Astrocyte (in vitro differentiated cells and primary cell): ENCODE results near the gene OR52K2. TPM values are rescaled to one million over a fixed set of nuclear protein-coding genes. Genes with fewer than 3 reads are reported as not detected.

Experiments used
- DNase-seq: peaks from one replicate; pipeline ENCODE4 v3.0.0-alpha.2; 2010; ENCODE audit warnings: low read depth
- FAIRE-seq: peaks from 2 replicates; lab custom pipeline; 2011; peaks lifted over from hg19 to GRCh38; lab: Jason Lieb, UNC
- H2AFZ ChIP-seq: 2 replicates; pipeline ENCODE4 v1.6.0; 2012; ENCODE audit warnings: low read depth, low read length, inconsistent platforms
- H3K27ac ChIP-seq: 2 replicates; pipeline ENCODE4 v1.5.1; 2011; ENCODE audit warnings: low read depth, low read length, inconsistent platforms
- H3K27me3 ChIP-seq: 2 replicates; pipeline ENCODE4 v1.6.0; 2011; ENCODE audit warnings: low read length, inconsistent platforms; ENCODE audit not compliant: insufficient read depth
- H3K36me3 ChIP-seq: 2 replicates; pipeline ENCODE4 v1.5.1; 2011; ENCODE audit warnings: low read length, inconsistent platforms; ENCODE audit not compliant: insufficient read depth
- H3K4me1 ChIP-seq: 2 replicates; pipeline ENCODE4 v1.5.1; 2011; ENCODE audit warnings: low read length, inconsistent platforms; ENCODE audit not compliant: insufficient read depth
- H3K4me2 ChIP-seq: 2 replicates; pipeline ENCODE4 v1.6.0; 2012; ENCODE audit warnings: low read length, inconsistent platforms
- H3K4me3 ChIP-seq: 2 replicates; pipeline ENCODE4 v1.5.1; 2011; ENCODE audit warnings: low read depth, mild to moderate bottlenecking, low read length, inconsistent platforms; ENCODE audit not compliant: insufficient read depth
- H3K79me2 ChIP-seq: 2 replicates; pipeline ENCODE4 v1.6.0; 2012; ENCODE audit warnings: mild to moderate bottlenecking, low read length, inconsistent platforms; ENCODE audit not compliant: insufficient read depth
- H3K9ac ChIP-seq: 2 replicates; pipeline ENCODE4 v1.6.0; 2012; ENCODE audit warnings: mild to moderate bottlenecking, low read length, inconsistent platforms
- H3K9me3 ChIP-seq: 2 replicates; pipeline ENCODE4 v1.5.1; 2012; ENCODE audit warnings: low read depth, mild to moderate bottlenecking, low read length, inconsistent platforms; ENCODE audit not compliant: insufficient read depth
- H4K20me1 ChIP-seq: 2 replicates; pipeline ENCODE4 v1.6.0; 2012; ENCODE audit warnings: low read length, inconsistent platforms; ENCODE audit not compliant: insufficient read depth
- H3K27ac Mint-ChIP-seq: one replicate; pipeline ENCODE4 v1.8.0; 2021; ENCODE audit warnings: mild to moderate bottlenecking, mixed read lengths; ENCODE audit not compliant: unreplicated experiment
- H3K27me3 Mint-ChIP-seq: one replicate; pipeline ENCODE4 v1.8.0; 2021; ENCODE audit warnings: low read depth, mixed read lengths; ENCODE audit not compliant: unreplicated experiment
- H3K36me3 Mint-ChIP-seq: one replicate; pipeline ENCODE4 v1.8.0; 2021; ENCODE audit warnings: low read depth, mixed read lengths; ENCODE audit not compliant: unreplicated experiment
- H3K4me1 Mint-ChIP-seq: one replicate; pipeline ENCODE4 v1.8.0; 2021; ENCODE audit warnings: low read depth, mixed read lengths; ENCODE audit not compliant: unreplicated experiment
- H3K4me3 Mint-ChIP-seq: one replicate; pipeline ENCODE4 v1.8.0; 2021; ENCODE audit warnings: mild to moderate bottlenecking, moderate library complexity, mixed read lengths; ENCODE audit not compliant: unreplicated experiment
- H3K9me3 Mint-ChIP-seq: one replicate; pipeline ENCODE4 v1.8.0; 2021; ENCODE audit warnings: mild to moderate bottlenecking, mixed read lengths; ENCODE audit not compliant: unreplicated experiment
- CTCF ChIP-seq: IDR thresholded peaks from 2 replicates; pipeline ENCODE4 v1.5.1; 2011; ENCODE audit warnings: low read depth, mild to moderate bottlenecking, inconsistent platforms, low read length, moderate library complexity; ENCODE audit not compliant: insufficient read depth
- EZH2 ChIP-seq: IDR thresholded peaks from 2 replicates; pipeline ENCODE4 v1.6.1; 2012; ENCODE audit warnings: mild to moderate bottlenecking, low read length, inconsistent platforms; ENCODE audit not compliant: insufficient read depth
- total RNA-seq: library from RNA; stranded (reverse); gene quantifications from 2 replicates; pipeline ENCODE4 v1.2.1, GENCODE V29; 2021

The OR52K2 gene
- total RNA-seq, 1 donor from 2014 or later, result 0.23 TPM

GRCh38 chr11:4455419-4455818 lies 6.3 kb downstream of the OR52K2 start:
- Mint-ChIP-seq H3K36me3 (peaks cover 4% of the 10 kb centered on the region), H3K4me3 (no peak overlapping the region), H3K9me3 (peaks cover 10% of the 10 kb centered on the region), H3K27ac (no peak overlapping the region), H3K4me1 (peaks cover 19% of the 10 kb centered on the region), H3K27me3 (no peaks in the 10 kb centered on the region)
- H3K4me1 ChIP-seq, result no peaks in the 10 kb centered on the region
- no peak overlapping the region for H3K9ac ChIP-seq
- no peak for TF ChIP-seq CTCF
- TF ChIP-seq EZH2, result no peak
- no peak overlapping the region for H3K27ac ChIP-seq
- no peaks in the 10 kb centered on the region for H4K20me1 ChIP-seq
- H3K4me3 ChIP-seq, result no peak overlapping the region
- H3K27me3 ChIP-seq, result no peaks in the 10 kb centered on the region
- H3K79me2 ChIP-seq, result no peaks in the 10 kb centered on the region
- no peak overlapping the region for H2AFZ ChIP-seq
- H3K36me3 ChIP-seq, result no peaks in the 10 kb centered on the region
- no peaks in the 10 kb centered on the region for H3K9me3 ChIP-seq
- FAIRE-seq (no peak), DNase-seq (no peak)
- H3K4me2 ChIP-seq, result no peak overlapping the region

- no peak overlapping the region for H3K4me2 ChIP-seq
- no peak overlapping the region for H3K4me3 ChIP-seq
- H3K36me3 Mint-ChIP-seq, result peaks cover 6% of the 10 kb centered on the region
- no peak overlapping the region for H3K9ac ChIP-seq
- H3K27ac Mint-ChIP-seq, result peak overlapping the region; percentile 83
- H3K4me1 ChIP-seq, result no peaks in the 10 kb centered on the region
- no peaks in the 10 kb centered on the region for H3K79me2 ChIP-seq
- peaks cover 24% of the 10 kb centered on the region for H3K4me1 Mint-ChIP-seq
- no peak overlapping the region for H3K27ac ChIP-seq
- FAIRE-seq (no peak), DNase-seq (no peak)
- no peaks in the 10 kb centered on the region for H3K36me3 ChIP-seq
- H2AFZ ChIP-seq, result no peak overlapping the region
- H3K4me3 Mint-ChIP-seq, result no peak overlapping the region
- peaks cover 20% of the 10 kb centered on the region for H3K9me3 Mint-ChIP-seq
- H3K9me3 ChIP-seq, result no peaks in the 10 kb centered on the region
- no peaks in the 10 kb centered on the region for H3K27me3 Mint-ChIP-seq
- no peaks in the 10 kb centered on the region for H3K27me3 ChIP-seq
- H4K20me1 ChIP-seq, result no peaks in the 10 kb centered on the region
- no peak for TF ChIP-seq EZH2
- TF ChIP-seq CTCF, result no peak
These were observed 10.4 kb downstream of the OR52K2 start for GRCh38 chr11:4459500-4459899.

DNA sequence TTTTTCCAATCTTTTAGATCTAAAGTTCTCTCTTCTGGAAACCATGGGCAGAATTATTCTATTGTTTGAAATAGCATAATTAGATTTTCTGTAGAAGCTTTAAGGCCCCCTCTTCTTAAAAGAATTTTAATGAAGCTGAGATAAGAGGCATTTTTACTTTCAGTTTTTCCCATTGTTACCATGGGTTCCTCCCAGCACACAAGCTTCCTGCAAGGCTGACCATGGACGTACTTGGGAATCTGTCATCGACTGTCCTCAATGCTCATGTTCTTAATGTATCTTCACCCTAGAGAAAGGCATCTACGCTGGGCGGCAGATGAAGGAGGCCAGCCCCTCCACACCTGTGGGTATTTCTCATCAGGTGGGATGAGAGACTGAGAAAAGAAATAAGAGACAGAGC lies 11.1 kb downstream of the OR52K2 start:
- H3K4me3 Mint-ChIP-seq, result no peak overlapping the region
- H3K4me3 ChIP-seq, result no peak overlapping the region

More for the DNA sequence above, 11.1 kb downstream of the OR52K2 start:
- Mint-ChIP-seq H3K36me3 (peaks cover 4% of the 10 kb centered on the region), H3K4me1 (peaks cover 24% of the 10 kb centered on the region), H3K27me3 (no peaks in the 10 kb centered on the region), H3K27ac (peak overlapping the region; percentile 55), H3K9me3 (peaks cover 21% of the 10 kb centered on the region)
- no peak overlapping the region for H3K9ac ChIP-seq
- no peak overlapping the region for H2AFZ ChIP-seq
- H3K36me3 ChIP-seq, result no peaks in the 10 kb centered on the region
- no peak overlapping the region for H3K4me2 ChIP-seq
- H3K79me2 ChIP-seq, result no peaks in the 10 kb centered on the region
- no peaks in the 10 kb centered on the region for H3K27me3 ChIP-seq
- no peak for TF ChIP-seq EZH2
- TF ChIP-seq CTCF, result no peak
- no peaks in the 10 kb centered on the region for H3K9me3 ChIP-seq
- DNase-seq (no peak), FAIRE-seq (no peak)
- no peaks in the 10 kb centered on the region for H4K20me1 ChIP-seq
- H3K27ac ChIP-seq, result no peak overlapping the region
- no peaks in the 10 kb centered on the region for H3K4me1 ChIP-seq
